Thyroid gland (tissue), 4 donors: Measurements from ENCODE around the gene PNPLA5. TPM values are rescaled to one million over a fixed set of nuclear protein-coding genes. Genes with fewer than 3 reads are reported as not detected.

ENCODE experiments used
- DNase-seq, 2 donors: peaks; one replicate each; pipeline ENCODE4 v3.0.0-alpha.2; 2019
- H3K27ac ChIP-seq, 3 donors: fragments of 200-600 bp; sonication (generic); 1 replicate in 2 of 3; 2 replicates in 1 of 3; pipeline ENCODE4 v1.5.1; 2016 to 2019; ENCODE audit warnings: mild to moderate bottlenecking in 1 of 3, moderate library complexity in 1 of 3
- H3K27me3 ChIP-seq: fragments of 200-600 bp; sonication (generic); one replicate; pipeline ENCODE4 v1.5.1; 2019
- H3K36me3 ChIP-seq, 2 donors: fragments of 200-600 bp; sonication (generic); one replicate each; pipeline ENCODE4 v1.5.1; 2016 to 2019
- H3K4me1 ChIP-seq, 2 donors: fragments of 200-600 bp; sonication (generic); one replicate each; pipeline ENCODE4 v1.5.1; 2017 to 2019
- H3K4me3 ChIP-seq, 3 donors: fragments of 200-600 bp; sonication (generic); replicated peaks in 1 of 3; 1 replicate in 2 of 3; 2 replicates in 1 of 3; pipeline ENCODE4 v1.5.1; 2016; ENCODE audit warnings: mild to moderate bottlenecking in 1 of 3
- H3K9me3 ChIP-seq: fragments of 200-600 bp; sonication (generic); one replicate; pipeline ENCODE4 v1.5.1; 2017
- CTCF ChIP-seq, 6 experiments: fragments of 200-600 bp in 3 of 6; fragments of 450-650 bp in 3 of 6; sonication (generic) in 3 of 6; IDR thresholded peaks; one replicate each; pipeline ENCODE4 v1.5.1; 2016 to 2019; ENCODE audit warnings: antibody characterized with exemption in 6 of 6, mild to moderate bottlenecking in 2 of 6, inconsistent platforms in 1 of 6, moderate library complexity in 1 of 6
- POLR2A ChIP-seq, 2 donors: fragments of 450-650 bp; IDR thresholded peaks; one replicate each; pipeline ENCODE4 v1.6.1; 2017; ENCODE audit warnings: antibody characterized with exemption in 2 of 2, mild to moderate bottlenecking in 2 of 2, moderate library complexity in 1 of 2
- WGBS, 2 donors: methylation state at CpG; one replicate each; pipeline ENCODE4 v1.1.5; 2017; 5-methylcytosine and 5-hydroxymethylcytosine counted together
- intact Hi-C: fragments of 100-400 bp; cut with DNase I; formaldehyde crosslinking; loops from one replicate; pipeline ENCODE4 v1.15.1; 2023
- total RNA-seq, 4 donors: library from RNA; depleted of rRNA; stranded (reverse); fragments of >200 nt; gene quantifications; one replicate each; pipeline ENCODE4 v1.2.3, GENCODE V29; 2016

The PNPLA5 gene
- total RNA-seq, 4 donors from 2014 or later = not detected

- WGBS, 2 donors = 85 to 86% methylated on average over 17 to 21 of the region's 21 CpGs
- Histone ChIP-seq H3K36me3 (no peaks in the 10 kb centered on the region), H3K27me3 (no peaks in the 10 kb centered on the region), H3K27ac (no peak overlapping the region), H3K9me3 (no peaks in the 10 kb centered on the region), H3K4me1 (no peaks in the 10 kb centered on the region), H3K4me3 (no peak overlapping the region)
- TF ChIP-seq CTCF (IDR thresholded peaks at IDR 0.05) (no peak), POLR2A (IDR thresholded peaks at IDR 0.05) (no peak)
- intact Hi-C loops = no loop called here
- no peak for DNase-seq
Measured at GRCh38 chr22:43843783-43844530, 47.9 kb downstream of the PNPLA5 start.

GRCh38 chr22:43841742-43842141, 50.1 kb downstream of the PNPLA5 start:
- no peaks in the 10 kb centered on the region for H3K9me3 ChIP-seq
- no peak for DNase-seq
- no peaks in the 10 kb centered on the region for H3K27me3 ChIP-seq
- TF ChIP-seq CTCF (IDR thresholded peaks at IDR 0.05) (no peak), POLR2A (IDR thresholded peaks at IDR 0.05) (no peak)
- no peaks in the 10 kb centered on the region for H3K36me3 ChIP-seq
- WGBS, 2 donors = 87 to 91% methylated on average over 10 to 12 of the region's 21 CpGs
- H3K4me1 ChIP-seq = no peaks in the 10 kb centered on the region
- H3K27ac ChIP-seq = no peak overlapping the region
- no peak overlapping the region for H3K4me3 ChIP-seq
- intact Hi-C loops = no loop called here

GRCh38 chr22:43840851-43841250, 51.0 kb downstream of the PNPLA5 start:
- intact Hi-C loops = no loop called here
- 78 to 88% methylated on average over 13 to 14 of the region's 16 CpGs for WGBS, 2 donors
- no peaks in the 10 kb centered on the region for H3K27me3 ChIP-seq
- H3K27ac ChIP-seq = no peak overlapping the region
- TF ChIP-seq CTCF (IDR thresholded peaks at IDR 0.05) (no peak), POLR2A (IDR thresholded peaks at IDR 0.05) (no peak)
- no peak for DNase-seq
- no peak overlapping the region for H3K4me3 ChIP-seq
- H3K9me3 ChIP-seq = no peaks in the 10 kb centered on the region
- no peaks in the 10 kb centered on the region for H3K36me3 ChIP-seq
- no peaks in the 10 kb centered on the region for H3K4me1 ChIP-seq

GRCh38 chr22:43840431-43840830, 51.4 kb downstream of the PNPLA5 start:
- WGBS, 2 donors = 74 to 85% methylated on average over 11 of the region's 13 CpGs
- Histone ChIP-seq H3K4me1 (no peaks in the 10 kb centered on the region), H3K36me3 (no peaks in the 10 kb centered on the region), H3K4me3 (no peak overlapping the region), H3K27ac (no peak overlapping the region), H3K27me3 (no peaks in the 10 kb centered on the region), H3K9me3 (no peaks in the 10 kb centered on the region)
- intact Hi-C loops = no loop called here
- DNase-seq = no peak
- no peak for TF ChIP-seq POLR2A (IDR thresholded peaks at IDR 0.05)

- H3K36me3 ChIP-seq = no peaks in the 10 kb centered on the region
- no peak overlapping the region for H3K4me3 ChIP-seq
- no peak overlapping the region for H3K27ac ChIP-seq
- no peaks in the 10 kb centered on the region for H3K4me1 ChIP-seq
- no peak for DNase-seq
- H3K27me3 ChIP-seq = no peaks in the 10 kb centered on the region
- WGBS, 2 donors = 67 to 72% methylated on average over 8 of the region's 8 CpGs
- no peaks in the 10 kb centered on the region for H3K9me3 ChIP-seq
- intact Hi-C loops = no loop called here
- TF ChIP-seq CTCF (IDR thresholded peaks at IDR 0.05) = no peak
- no peak for TF ChIP-seq POLR2A (IDR thresholded peaks at IDR 0.05)
Measured at GRCh38 chr22:43839781-43840180, 52.0 kb downstream of the PNPLA5 start.
